HG02970 (cell line): ENCODE measurements around the gene SERTAD1.
"Not testable (repeated sequence)": the region's sequence is repeated elsewhere in the genome, so short reads cannot be mapped to it uniquely, and the experiment has no call there.

ENCODE experiments used
- ATAC-seq: cut with Tn5 transposase; IDR thresholded peaks from one replicate; pipeline ENCODE4 v1.9.1; 2021; ENCODE audit warnings: mild to moderate bottlenecking, moderate library complexity, moderate number of reproducible peaks; ENCODE audit not compliant: unreplicated experiment, low FRiP score

SERTAD1 gene

GRCh38 chr19:40453151-40453735 is 27.5 kb upstream of the SERTAD1 start:
- no peak for ATAC-seq

- ATAC-seq: no peak
Measured at GRCh38 chr19:40452016-40452415, 26.2 kb upstream of the SERTAD1 start.

- ATAC-seq: no peak
Measured at GRCh38 chr19:40450664-40451063, 24.9 kb upstream of the SERTAD1 start.

GRCh38 chr19:40449506-40449905 is 23.7 kb upstream of the SERTAD1 start:
- ATAC-seq: no peak

GRCh38 chr19:40446263-40446784 is 20.5 kb upstream of the SERTAD1 start:
- no peak for ATAC-seq

- no peak for ATAC-seq
Measured at GRCh38 chr19:40445780-40446262, 20.0 kb upstream of the SERTAD1 start.

- ATAC-seq: no peak
Measured at GRCh38 chr19:40444825-40445312, 19.1 kb upstream of the SERTAD1 start.

- peak; percentile 68 for ATAC-seq
Measured at GRCh38 chr19:40444000-40444824, 18.4 kb upstream of the SERTAD1 start, which contains the start of gene SERTAD3. Gene SERTAD3, minus strand, starts transcription at chr19:40444335. Its CDS starts 2,255 bp downstream, at chr19:40442080.

- peak; percentile 67 for ATAC-seq
Measured at GRCh38 chr19:40443131-40443999, 17.6 kb upstream of the SERTAD1 start.

GRCh38 chr19:40442328-40443130 is 16.7 kb upstream of the SERTAD1 start:
- ATAC-seq: no peak

GRCh38 chr19:40441719-40442253 is 16.0 kb upstream of the SERTAD1 start:
- ATAC-seq: no peak

GRCh38 chr19:40438284-40438683 is 12.5 kb upstream of the SERTAD1 start:
- no peak for ATAC-seq

GRCh38 chr19:40433391-40434216 is 7.8 kb upstream of the SERTAD1 start:
- no peak for ATAC-seq

GRCh38 chr19:40432760-40433159 is 7.0 kb upstream of the SERTAD1 start:
- ATAC-seq: not testable (repeated sequence)

GRCh38 chr19:40431698-40432097 is 5.9 kb upstream of the SERTAD1 start:
- ATAC-seq: no peak

GRCh38 chr19:40430242-40430641 is 4.5 kb upstream of the SERTAD1 start:
- not testable (repeated sequence) for ATAC-seq

- not testable (repeated sequence) for ATAC-seq
Measured at GRCh38 chr19:40428197-40428596, 2.4 kb upstream of the SERTAD1 start.

- no peak for ATAC-seq
Measured at GRCh38 chr19:40424637-40425449, 949 bp downstream of the SERTAD1 start.
